Kidney (tissue), 14 donors: Measurements from ENCODE around the gene CENPX. TPM values are rescaled to one million over a fixed set of nuclear protein-coding genes. Genes with fewer than 3 reads are reported as not detected.

Experiments used
- DNase-seq, 5 donors: peaks; one replicate each; pipeline ENCODE4 v3.0.0-alpha.2; 2013 to 2020
- FAIRE-seq: peaks from 2 replicates; lab custom pipeline; 2012; peaks lifted over from hg19 to GRCh38; lab: Jason Lieb, UNC
- H3K27ac ChIP-seq, 2 donors: one replicate each; pipeline ENCODE4 v1.7.0; 2013; ENCODE audit warnings: low read depth in 2 of 2, low read length in 2 of 2, inconsistent platforms in 1 of 2
- H3K27me3 ChIP-seq: one replicate; pipeline ENCODE4 v1.7.1; 2013; ENCODE audit warnings: low read length, inconsistent platforms; ENCODE audit not compliant: control insufficient read depth, insufficient read depth
- H3K36me3 ChIP-seq, 3 donors: one replicate each; pipeline versions ENCODE4 v1.7.0 to v1.7.1; 2013; ENCODE audit warnings: low read length in 3 of 3, control low read depth in 1 of 3, inconsistent platforms in 1 of 3; ENCODE audit not compliant: insufficient read depth in 3 of 3, control insufficient read depth in 2 of 3
- H3K4me1 ChIP-seq, 3 donors: one replicate each; pipeline versions ENCODE4 v1.7.0 to v1.7.1; 2013; ENCODE audit warnings: low read length in 3 of 3, inconsistent platforms in 1 of 3, low read depth in 1 of 3; ENCODE audit not compliant: control insufficient read depth in 2 of 3, insufficient read depth in 2 of 3
- H3K4me3 ChIP-seq, 3 donors: one replicate each; pipeline versions ENCODE4 v1.7.0 to v1.8.1; 2013; ENCODE audit warnings: low read length in 3 of 3, control low read depth in 1 of 3, inconsistent platforms in 1 of 3
- H3K9ac ChIP-seq, 3 donors: one replicate each; pipeline versions ENCODE4 v1.7.0 to v1.7.1; 2013; ENCODE audit warnings: low read length in 3 of 3, control low read depth in 1 of 3, inconsistent platforms in 1 of 3
- H3K9me3 ChIP-seq, 3 donors: one replicate each; pipeline versions ENCODE4 v1.7.0 to v1.7.1; 2013; ENCODE audit warnings: low read length in 3 of 3, control low read depth in 1 of 3, inconsistent platforms in 1 of 3; ENCODE audit not compliant: control insufficient read depth in 2 of 3, insufficient read depth in 1 of 3
- CTCF ChIP-seq: IDR thresholded peaks from 3 replicates; pipeline ENCODE4 v1.5.1; 2012; ENCODE audit warnings: mild to moderate bottlenecking, moderate library complexity, borderline replicate concordance; ENCODE audit not compliant: insufficient read depth; ENCODE audit errors: extremely low read depth
- intact Hi-C: fragments of 100-400 bp; cut with DNase I; formaldehyde crosslinking; loops from one replicate; pipeline ENCODE4 v1.11.1; 2022
- polyA plus RNA-seq: library from polyadenylated mRNA; stranded (reverse); fragments of 350-450 nt; fragmentation: Illumina TruSeq; extraction: RNeasy Lipid Tissue Mini Kit (QIAGEN cat#74804); gene quantifications from one replicate; pipeline ENCODE4 v1.2.3, GENCODE V29; 2014; ENCODE audit warnings: low read depth, low replicate concordance; ENCODE audit not compliant: insufficient read depth
- total RNA-seq: library from RNA; stranded (reverse); fragmentation: NEBNext Ultra II Directional; extraction: Animal tissue kit (Norgen Biotek cat#: 25700); gene quantifications from one replicate; pipeline ENCODE4 v1.2.1, GENCODE V29; 2021
- donor health status: control.
- donor health status: control.
- donor health status: control.
- donor health status: control.
- donor health status: control.
- donor health status: DM: yes; HTN: yes; CAD: no.
- donor health status: Normal renal cell carcinoma (clear cell type).

Gene CENPX
- total and polyA plus RNA-seq, 2 donors from 2014 or later = 36.9 to 93.2 TPM

- Histone ChIP-seq H3K27me3 (no peaks in the 10 kb centered on the region), H3K36me3 (peaks cover 2 to 8% (median 3%) of the 10 kb centered on the region in 3 donors), H3K9ac (peak overlapping the region in 1 of 3 donors; percentile 34), H3K9me3 (no peaks in the 10 kb centered on the region), H3K27ac (no peak overlapping the region), H3K4me3 (peak overlapping the region in 2 of 3 donors; percentile 56 to 66), H3K4me1 (peaks cover 0 to 23% (median 8%) of the 10 kb centered on the region in 3 donors)
- intact Hi-C loops = no loop called here
- DNase-seq (peak in 1 of 5 donors; percentile 66), FAIRE-seq (no peak)
- no peak for TF ChIP-seq CTCF
Measured at GRCh38 chr17:82050152-82050760, 27.6 kb upstream of the CENPX start.

GRCh38 chr17:82049521-82049971 lies 26.9 kb upstream of the CENPX start:
- FAIRE-seq (no peak), DNase-seq (peak in 1 of 5 donors; percentile 71)
- no peaks in the 10 kb centered on the region for H3K27me3 ChIP-seq
- H3K9me3 ChIP-seq = no peaks in the 10 kb centered on the region
- H3K4me3 ChIP-seq = no peak overlapping the region
- H3K9ac ChIP-seq = no peak overlapping the region
- no peak for TF ChIP-seq CTCF
- intact Hi-C loops = no loop called here
- peaks cover 2 to 3% (median 3%) of the 10 kb centered on the region in 3 donors for H3K36me3 ChIP-seq
- H3K4me1 ChIP-seq = peaks cover 0 to 23% (median 8%) of the 10 kb centered on the region in 3 donors
- H3K27ac ChIP-seq = no peak overlapping the region

GRCh38 chr17:82049106-82049505 lies 26.4 kb upstream of the CENPX start:
- peaks cover 0 to 23% (median 8%) of the 10 kb centered on the region in 3 donors for H3K4me1 ChIP-seq
- intact Hi-C loops = no loop called here
- H3K27ac ChIP-seq = no peak overlapping the region
- no peaks in the 10 kb centered on the region for H3K9me3 ChIP-seq
- no peak for DNase-seq
- no peak for FAIRE-seq
- H3K4me3 ChIP-seq = no peak overlapping the region
- peaks cover 2 to 3% (median 3%) of the 10 kb centered on the region in 3 donors for H3K36me3 ChIP-seq
- no peak for TF ChIP-seq CTCF
- H3K9ac ChIP-seq = no peak overlapping the region
- H3K27me3 ChIP-seq = no peaks in the 10 kb centered on the region
